ENCODE measurements around the gene SERPINB5.
"Not testable (repeated sequence)": the region's sequence is repeated elsewhere in the genome, so short reads cannot be mapped to it uniquely, and the experiment has no call there.

The SERPINB5 gene

GRCh38 chr18:63476668-63477067, at the start of gene SERPINB5:
SERPINB5 (plus strand) TSS chr18:63476958; CDS start chr18:63484429, 7,471 bp downstream.
- no peak for DNase-seq (ENCODE audit: low spot score)

GRCh38 chr18:63427558-63427957, 49.2 kb upstream of the SERPINB5 start:
- DNase-seq (ENCODE audit: low spot score) = no peak

DNA sequence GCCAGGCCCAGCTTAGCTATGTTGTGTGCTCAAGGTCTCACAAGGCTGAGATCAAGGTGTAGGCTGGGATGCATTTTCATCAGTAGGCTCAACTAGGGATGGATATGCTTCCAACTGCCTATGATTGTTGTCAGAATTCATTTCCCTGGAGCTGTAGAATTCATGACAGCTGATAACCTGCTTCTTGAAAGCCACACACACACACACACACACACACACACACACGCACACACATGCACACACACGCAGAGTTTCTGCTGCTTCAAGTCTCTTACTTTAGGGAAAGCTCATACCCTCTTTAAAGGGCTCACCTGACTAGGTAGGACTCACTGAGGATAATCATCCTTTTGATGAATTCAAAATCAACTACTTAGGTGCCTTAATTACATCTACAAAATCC, 46.2 kb upstream of the SERPINB5 start:
- DNase-seq (ENCODE audit: low spot score) = no peak

GRCh38 chr18:63431180-63431579, 45.6 kb upstream of the SERPINB5 start:
- DNase-seq (ENCODE audit: low spot score) = no peak

DNA sequence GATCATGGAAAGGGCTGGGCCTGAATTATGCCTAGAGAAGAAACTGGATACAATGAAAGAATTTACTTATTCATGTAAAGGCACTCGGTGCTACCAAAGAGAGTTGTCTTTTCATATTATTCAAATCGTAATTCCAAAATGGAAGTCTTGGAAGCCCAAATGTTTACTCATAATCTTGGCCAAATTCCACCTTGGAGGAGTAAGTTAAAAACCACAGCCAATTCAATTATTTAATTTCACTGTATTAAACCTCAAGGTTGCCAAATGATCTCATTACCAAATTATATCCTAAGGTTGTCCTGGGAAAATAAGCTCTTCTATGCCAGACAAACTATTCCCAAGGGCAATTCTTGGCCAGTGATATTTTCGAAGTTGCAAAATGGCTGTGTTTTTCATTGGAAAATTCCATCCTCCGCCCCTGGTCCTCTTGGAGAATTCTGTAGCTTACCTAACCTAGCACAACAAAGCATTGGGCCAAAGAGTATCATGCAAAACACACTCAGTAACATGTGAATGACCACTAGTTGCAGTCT, 43.4 kb upstream of the SERPINB5 start:
- DNase-seq (ENCODE audit: low spot score) = no peak

DNA sequence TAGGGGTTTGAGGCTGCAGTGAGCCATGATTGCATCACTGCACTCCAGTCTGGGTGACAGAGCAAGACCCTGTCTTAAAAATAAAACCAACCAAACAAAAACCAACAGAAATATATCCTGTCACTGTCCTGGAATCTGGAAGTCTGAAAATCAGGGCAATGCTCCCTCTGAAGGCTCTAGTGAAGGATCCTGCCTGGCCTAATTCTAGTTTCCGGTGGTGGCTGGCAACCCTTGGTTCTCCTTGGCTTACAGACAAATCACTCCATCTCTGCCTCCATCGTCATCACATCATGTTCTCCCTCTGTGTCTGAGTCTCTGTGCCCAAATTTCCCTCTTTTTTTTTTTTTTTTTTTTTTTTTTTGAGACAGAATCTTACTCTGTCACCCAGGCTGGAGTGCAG, 38.6 kb upstream of the SERPINB5 start:
- no peak for DNase-seq (ENCODE audit: low spot score)

- DNase-seq (ENCODE audit: low spot score) = peak; percentile 69
Observed at GRCh38 chr18:63439334-63439733, 37.4 kb upstream of the SERPINB5 start.

DNA sequence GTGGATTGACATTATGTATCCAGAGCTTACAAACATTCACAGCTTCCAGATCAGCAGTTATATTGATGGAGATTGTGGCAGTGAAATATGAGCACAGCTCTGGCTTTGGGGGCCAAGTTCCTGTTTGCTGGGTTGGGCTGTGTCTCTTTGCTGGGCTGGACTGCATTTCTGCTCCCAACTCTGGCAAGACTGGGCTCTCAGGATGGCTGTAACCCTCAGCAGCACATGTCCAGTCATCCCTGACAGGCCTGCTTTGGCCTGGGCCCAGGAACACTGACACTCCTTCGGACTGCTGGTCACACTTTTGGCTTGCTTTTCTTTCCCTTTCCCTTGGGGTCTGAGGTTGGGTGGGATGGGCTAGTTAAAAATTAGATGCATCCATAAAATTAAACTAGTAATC, 36.5 kb upstream of the SERPINB5 start:
- DNase-seq (ENCODE audit: low spot score) = no peak

DNA sequence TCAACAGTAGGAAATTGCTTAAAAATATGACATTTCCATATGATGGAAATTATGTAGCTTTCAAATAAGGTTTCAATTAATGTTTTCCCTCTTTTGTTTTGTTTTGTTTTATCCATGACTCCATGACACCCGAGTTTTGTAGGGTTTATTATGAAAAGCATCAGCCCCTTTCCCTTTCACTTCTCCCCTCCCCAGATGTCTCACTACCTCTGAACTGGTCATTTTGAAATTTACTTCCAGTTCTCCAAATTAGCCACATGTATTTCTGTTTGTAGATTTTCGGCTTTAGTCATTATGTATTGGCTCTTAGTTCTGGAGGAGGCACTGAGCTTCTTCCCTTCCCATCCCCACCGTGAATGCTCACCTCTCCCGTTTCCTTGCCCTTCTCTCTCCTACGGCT, 35.9 kb upstream of the SERPINB5 start:
- DNase-seq (ENCODE audit: low spot score) = no peak

- no peak for DNase-seq (ENCODE audit: low spot score)
Observed at GRCh38 chr18:63443829-63444228, 32.9 kb upstream of the SERPINB5 start.

GRCh38 chr18:63444580-63444979, 32.2 kb upstream of the SERPINB5 start:
- DNase-seq (ENCODE audit: low spot score) = no peak

- DNase-seq (ENCODE audit: low spot score) = no peak
Observed at GRCh38 chr18:63445037-63445436, 31.7 kb upstream of the SERPINB5 start.

DNA sequence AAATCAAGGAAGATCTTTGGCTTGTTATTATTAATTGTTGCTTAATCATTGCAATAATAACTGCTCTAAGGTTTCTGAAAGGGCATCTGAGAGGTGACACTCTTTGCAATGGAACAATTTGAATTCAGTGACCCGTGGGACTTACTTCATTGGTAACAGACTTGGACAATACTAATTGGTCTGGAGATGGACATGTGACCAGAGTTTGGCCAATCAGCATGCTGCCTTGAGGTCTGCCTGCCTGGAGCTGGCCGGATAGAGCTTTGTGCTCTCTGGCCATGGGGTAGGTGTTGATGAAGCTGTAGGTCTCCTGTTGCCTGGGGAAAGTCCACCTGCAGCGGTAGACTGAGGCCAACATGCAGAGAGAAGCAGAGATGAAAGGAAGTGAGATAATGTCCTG, 30.5 kb upstream of the SERPINB5 start:
- no peak for DNase-seq (ENCODE audit: low spot score)

- no peak for DNase-seq (ENCODE audit: low spot score)
Observed at GRCh38 chr18:63447066-63447465, 29.7 kb upstream of the SERPINB5 start.

- DNase-seq (ENCODE audit: low spot score) = no peak
Observed at GRCh38 chr18:63449426-63449825, 27.3 kb upstream of the SERPINB5 start.

DNA sequence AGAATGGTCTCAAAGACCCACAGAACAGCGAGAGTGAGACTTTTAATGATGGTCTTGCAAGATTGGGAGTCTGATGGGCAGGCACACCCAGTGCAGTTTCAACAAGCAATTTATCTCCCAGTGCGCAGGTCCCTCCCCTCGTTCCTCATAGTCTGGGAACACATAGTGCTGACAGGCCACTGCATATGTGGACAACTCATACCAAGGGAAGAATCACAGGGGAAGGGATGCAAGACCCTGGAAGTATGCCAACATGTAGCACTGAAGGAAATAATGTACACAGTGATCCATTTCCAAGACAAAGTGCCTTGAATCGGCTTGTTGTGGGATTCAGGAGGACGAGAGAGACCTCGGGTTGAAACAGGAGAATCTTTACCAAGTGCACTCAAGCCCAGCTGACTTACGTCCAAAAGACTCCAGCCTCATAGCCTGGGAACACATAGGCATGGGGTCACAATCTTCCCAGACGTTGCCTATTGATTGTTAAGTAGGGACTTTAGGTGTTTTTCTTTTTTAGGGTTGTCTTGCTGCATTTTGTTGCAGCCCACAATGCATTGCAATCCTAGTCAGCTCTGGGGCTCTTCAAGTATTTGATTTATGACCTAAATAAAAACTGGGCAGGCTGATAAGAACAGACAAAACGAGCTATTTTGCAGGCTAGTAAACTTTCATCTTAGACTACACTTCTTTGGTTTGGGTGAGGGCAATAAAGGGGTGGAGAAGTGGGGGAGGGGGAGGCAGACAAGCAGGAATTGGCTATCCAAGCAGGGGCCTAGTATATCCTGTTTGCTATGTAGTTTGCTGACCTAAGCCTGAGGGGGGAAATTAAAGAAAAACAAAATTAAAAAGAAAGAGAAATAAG, 24.7 kb upstream of the SERPINB5 start:
- no peak for DNase-seq (ENCODE audit: low spot score)

DNA sequence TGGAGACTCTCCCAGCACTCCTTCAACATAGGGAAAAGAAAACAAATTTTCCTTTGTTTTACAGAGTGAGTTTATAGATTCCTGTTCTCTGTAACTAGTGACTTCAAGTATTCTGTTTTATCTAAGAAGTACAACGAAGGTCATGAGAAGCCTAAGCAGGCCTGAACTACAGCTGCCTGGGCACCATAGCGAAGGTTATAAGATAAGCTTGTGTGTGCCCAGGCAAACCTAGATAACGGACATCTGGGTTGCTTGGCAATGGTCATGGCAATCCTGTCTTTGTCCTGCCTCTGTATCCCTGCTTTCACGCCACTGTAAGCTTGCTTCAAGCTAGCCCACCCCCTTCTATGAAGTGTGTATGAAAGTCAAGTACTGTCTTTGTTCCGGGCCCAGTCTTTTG, 24.0 kb upstream of the SERPINB5 start:
- DNase-seq (ENCODE audit: low spot score) = not testable (repeated sequence)

GRCh38 chr18:63454497-63454896, 22.3 kb upstream of the SERPINB5 start:
- DNase-seq (ENCODE audit: low spot score) = no peak

- DNase-seq (ENCODE audit: low spot score) = no peak
Observed at GRCh38 chr18:63457977-63458376, 18.8 kb upstream of the SERPINB5 start.

GRCh38 chr18:63460414-63460813, 16.3 kb upstream of the SERPINB5 start:
- no peak for DNase-seq (ENCODE audit: low spot score)

DNA sequence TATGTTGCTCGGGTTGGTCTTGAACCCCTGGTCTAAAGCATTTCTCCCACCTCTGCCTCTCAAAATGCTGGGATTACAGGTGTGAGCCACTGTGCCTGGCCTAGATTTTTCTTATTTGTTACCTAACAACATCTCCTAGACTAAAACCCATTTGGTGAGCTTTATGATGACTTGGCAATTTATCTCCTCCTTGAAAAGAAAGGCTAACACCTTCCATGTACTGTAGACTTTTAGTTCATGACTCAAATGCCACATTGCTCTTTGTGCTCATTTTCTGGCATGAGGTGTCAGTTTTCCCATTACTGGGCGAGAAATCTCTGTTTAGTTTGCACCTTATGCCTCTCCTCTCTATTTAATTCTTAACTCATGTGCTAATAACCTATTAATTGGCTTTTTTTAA, 12.3 kb upstream of the SERPINB5 start:
- DNase-seq (ENCODE audit: low spot score) = no peak

DNA sequence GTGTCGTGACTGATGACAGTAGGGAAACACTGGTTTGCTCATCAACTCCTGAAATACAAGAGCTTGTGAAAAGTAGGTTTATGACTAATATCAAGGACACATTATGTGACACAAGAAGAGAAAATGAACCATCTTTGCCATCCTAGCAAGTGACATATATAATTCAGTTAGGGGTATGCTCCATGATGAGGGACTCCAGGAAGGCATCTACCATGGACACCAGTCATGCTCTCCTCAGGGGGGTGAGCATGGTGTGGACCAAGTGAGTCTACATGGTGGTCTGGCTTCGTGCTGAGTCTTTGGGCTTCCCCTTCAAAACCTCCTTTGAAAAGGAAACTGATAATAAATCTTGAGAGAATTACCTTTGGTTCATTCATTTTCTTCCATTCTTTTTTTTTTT, 11.7 kb upstream of the SERPINB5 start:
- DNase-seq (ENCODE audit: low spot score) = no peak

DNA sequence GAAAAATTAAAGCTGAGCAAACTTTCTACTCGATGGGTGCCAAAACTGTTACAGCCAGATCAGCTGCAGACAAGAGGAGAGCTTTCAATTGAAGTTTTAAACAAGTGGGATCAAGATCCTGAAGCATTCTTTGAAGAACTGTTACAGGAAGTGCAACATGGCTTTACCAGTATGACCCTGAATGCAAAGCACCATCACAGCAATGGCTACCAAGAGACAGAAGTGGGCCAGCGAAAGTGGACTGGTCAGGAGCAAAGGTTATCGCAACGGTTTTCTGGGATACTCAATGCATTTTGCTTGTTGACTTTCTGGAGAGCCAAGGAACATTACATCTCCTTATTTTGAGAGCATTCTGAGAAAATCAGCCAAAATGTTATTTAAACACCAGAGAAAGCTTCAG, 9.1 kb upstream of the SERPINB5 start:
- DNase-seq (ENCODE audit: low spot score) = no peak

- DNase-seq (ENCODE audit: low spot score) = no peak
Observed at GRCh38 chr18:63468575-63468974, 8.2 kb upstream of the SERPINB5 start.
